NCI-H82 treated with DMSO at 0.1 percent for 48 hours (cell line): ENCODE results near the gene POPDC2.
A peak's percentile ranks its signal among the peaks of the same experiment; 100 is the strongest.

Experiments used
- DNase-seq: peaks from one replicate; lab custom pipeline; 2025; ENCODE audit not compliant: unreplicated experiment; lab: John Stamatoyannopoulos, UW

Gene POPDC2

DNA sequence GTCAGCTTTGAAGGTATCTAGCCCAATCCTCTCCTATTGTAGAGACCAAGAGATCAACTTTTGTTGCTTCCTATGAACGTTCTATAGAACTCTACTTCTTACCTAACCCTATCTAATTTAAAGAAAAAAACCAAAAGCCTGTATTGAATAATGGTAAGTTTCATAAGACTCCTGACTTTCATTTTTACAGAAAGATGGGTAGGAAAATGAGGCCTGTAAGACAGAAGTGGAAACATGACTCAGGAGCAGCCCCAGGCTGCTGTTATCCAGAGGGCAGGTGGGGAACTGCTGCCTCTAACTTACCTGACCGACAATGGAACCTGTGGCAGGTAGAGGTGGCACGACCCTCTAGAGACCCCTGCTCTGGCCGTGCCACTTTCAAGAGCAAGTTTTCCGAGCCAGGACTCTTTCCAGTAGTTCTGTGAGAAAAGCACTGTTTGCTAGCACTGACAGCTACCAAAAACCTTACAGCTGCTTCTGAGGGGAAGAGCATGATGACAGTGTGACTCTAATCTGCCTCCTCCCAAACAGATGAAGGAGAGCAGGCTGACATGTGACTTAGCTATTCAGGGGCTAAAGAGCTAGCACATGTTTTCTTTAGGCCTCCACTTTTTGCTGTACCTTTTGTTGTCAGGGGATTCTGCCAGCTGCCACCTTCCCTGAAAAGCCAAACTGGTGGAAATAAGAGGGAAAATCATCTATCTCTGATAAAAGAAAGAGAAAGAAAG, 17.5 kb downstream of the POPDC2 start:
- DNase-seq: peak; percentile 37

DNA sequence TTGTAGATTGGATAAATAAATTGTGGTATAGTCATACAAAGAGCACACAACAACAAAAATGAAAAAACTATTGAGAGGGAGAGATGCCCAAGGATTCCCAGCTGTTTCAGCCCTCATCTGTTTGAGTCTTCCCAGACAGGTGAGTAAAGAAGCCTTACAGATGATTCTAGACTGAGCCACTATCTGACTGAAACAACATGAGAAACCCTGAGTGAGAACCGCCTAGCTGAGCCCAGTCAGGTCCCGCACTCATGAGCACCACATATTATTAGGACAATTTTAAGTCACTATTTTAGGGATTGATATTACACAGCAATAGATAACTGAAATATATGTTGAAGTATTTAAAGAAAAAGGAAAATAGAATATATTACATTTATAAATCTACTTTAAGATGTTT, 19.0 kb downstream of the POPDC2 start:
- no peak for DNase-seq

DNA sequence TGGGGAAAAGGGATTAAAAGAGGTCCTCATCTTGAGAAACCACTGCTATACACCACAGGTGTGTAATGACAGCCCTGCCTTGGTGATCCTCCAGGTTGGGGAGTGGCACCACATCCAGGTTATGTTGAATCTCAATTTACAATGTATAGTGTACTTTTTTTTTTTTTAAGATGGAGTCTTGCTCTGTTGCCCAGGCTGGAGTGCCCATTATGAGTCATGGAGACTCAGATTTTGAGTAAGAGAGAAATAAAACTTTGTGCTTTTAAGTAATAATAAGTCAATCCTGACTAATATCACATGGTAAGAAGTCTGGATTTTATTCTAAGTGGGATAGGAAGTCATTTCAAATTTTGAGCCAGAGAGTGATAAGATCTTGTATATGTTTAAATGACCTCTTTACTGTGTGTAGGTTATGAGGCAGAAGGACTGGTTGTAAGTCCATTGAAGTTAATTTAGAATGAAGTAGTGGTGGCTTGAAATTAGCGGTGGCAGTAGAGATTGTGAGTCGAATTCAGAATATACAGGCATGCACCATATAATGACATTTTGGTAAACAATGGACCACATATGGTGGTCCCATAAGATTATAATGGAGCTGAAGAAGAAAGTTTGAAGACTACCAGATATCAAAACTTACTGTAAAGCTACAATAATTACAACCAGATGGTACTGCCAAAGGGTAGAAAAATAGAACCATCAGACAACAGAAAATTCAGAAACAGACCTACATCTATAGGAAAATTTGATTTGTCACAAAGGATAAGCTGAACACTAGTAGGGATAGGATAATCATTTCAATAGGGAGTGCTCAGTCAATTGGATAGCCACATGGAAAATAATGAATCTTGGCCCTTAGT, 20.7 kb downstream of the POPDC2 start:
- no peak for DNase-seq

DNA sequence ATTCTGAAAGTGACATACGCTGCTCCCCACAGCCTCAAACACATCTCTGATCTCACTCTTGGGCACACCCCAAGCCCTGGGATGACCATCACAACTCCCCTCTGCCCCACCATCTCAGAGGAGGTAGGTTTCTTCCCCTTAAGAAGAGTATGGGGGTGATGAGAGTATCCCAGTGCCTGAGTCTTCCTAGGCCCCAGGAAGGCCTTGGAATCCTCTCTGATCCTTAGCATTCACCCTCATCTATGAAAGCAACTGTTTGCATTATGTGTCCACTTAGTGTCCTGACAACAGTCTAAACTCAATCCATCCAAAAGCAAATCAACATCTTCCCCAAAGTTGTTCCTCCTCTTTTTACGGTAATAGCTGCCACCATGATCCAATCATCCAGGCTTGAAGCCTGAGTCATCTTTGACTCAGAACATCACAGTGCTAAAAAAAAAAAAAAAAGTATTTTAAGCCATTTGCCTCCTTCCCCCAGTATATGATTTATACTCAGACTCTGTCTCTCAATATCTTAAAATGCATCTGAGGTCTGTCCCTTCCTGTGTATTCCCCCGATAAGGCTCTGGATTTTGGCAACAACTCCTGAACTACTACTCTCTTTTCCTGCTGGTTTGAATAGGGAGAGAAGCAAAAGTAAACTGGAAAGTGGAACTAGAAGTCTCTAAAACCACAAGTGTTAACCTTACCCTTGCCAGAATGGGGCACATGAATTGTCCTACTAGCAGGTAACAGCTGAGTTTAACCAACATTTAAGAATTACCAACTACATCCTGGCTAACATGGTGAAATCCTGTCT, 22.5 kb downstream of the POPDC2 start:
- DNase-seq: no peak

DNA sequence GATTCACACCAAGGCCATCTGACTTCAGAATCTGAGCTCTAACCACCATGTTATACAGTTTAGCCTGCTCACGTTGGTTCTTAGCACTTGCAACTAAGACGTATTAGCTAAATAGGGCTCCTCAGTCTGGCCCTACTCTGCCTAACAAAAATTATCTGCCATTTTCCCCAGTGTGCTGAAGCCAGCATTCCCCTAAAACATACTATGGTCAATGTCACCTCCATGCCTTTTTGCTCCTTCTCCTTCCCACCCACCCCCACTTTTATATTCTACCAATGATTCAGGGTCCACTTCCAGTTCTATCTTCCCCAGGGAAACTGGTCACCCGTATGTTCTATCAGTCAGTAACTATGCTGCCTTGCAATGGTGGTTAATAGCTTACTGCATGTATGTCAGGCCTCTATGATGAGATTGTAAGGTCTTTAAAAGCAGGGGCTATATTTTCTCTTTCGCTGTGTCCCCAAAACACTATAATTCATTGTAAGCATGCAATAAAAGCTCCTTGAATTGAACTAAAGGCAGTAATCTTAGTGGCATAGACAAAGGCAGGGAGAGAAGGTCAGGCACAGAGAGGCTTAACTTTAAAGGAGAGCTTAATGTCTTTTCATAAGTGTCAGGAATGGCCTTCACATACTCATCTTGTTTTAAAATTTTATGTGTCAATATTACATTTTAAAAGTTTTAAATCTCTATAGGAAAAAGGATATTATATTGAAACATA, 23.3 kb downstream of the POPDC2 start:
- DNase-seq: no peak

DNA sequence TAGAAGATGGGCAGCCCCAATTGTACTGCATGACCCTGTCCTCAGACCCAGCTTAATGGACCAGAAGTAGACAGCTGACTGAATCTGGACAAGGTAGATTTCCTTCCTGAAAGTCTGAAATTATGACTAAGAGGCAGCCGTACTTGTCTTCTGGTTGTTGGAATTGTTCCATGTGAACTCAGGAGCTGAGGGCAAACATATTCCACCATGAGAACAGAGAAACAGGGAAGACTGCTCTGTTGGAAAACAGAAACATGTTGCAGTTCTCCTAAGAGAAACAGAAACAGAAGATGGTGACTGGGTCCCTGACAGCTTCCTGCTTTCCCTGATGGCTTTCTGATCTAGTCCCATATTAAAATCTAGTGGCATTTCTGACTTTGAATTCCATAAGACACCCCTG, 24.1 kb downstream of the POPDC2 start:
- no peak for DNase-seq

DNA sequence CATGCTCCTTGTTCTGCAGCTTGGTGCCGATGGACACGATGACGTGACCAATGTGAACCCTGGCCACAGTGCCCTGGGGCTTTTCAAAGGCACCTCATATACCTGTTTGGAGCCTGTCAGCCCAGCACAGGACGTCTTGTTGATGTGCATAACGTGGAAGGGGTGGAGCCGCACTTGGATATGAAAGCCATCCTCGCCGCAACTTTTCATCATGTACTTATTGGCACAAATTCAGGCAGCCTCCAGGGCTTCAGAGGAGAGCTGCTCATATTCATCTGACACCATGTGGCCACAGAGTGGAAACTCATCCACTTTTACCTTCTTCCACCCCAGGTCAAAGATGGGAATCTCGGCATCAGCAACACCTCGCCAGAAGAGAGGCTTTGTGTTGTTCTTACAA, 24.7 kb downstream of the POPDC2 start:
- DNase-seq: no peak

DNA sequence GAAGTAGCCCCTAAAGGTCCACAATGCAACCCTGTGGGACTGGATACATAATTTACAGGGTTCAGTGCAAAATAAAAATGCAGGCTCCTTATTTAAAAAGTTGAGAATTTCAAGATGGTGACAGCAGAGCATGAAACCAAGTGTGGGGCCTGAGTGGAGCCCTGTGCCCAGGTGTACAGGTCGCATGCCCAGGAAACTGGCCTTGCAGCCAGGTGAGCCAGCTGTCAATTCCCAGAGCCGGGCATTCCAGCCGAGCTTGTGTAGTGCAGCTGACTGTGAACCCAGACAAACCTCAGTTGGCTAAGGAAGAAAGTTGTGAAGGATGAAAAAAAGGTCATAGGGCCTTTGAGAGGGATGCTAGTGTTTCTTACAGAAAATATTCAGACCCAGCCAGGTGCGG, 27.6 kb downstream of the POPDC2 start:
- no peak for DNase-seq

DNA sequence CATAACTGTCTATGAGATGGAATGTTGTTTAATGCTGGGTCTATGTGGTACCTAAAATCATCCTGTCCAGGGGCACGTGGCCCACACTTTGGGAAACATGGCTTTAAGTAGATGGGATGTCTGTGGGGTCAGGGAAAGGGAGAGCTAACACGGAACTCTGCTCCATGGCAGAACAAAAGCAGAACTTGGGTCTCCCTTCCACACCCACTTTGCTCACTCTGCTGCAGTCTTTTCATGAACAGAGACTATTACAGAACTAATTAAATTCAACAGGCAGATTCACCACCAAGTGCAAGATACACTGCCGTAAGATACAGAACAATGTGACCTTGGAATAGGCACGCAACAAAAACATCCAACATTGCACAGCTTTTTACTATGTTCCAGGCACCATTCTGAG, 28.2 kb downstream of the POPDC2 start:
- DNase-seq: no peak

DNA sequence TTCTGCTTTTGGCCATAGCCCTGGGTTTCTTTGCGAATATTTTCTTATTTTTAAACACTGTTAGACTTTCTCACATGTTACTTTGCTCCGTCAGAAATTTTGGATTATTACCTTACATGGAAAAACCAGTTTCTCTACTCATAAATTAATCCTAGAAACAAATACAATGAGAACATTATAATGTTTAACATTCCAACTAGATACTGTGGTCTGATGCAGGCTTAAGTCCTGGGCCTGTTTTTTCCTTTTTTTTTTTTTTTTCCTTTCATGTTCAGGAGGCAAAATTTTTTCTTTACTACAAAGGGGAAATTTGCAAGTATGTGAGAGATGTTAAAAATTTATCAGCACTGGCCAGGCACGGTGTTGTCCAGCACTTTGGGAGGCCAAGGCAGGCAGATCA, 28.9 kb downstream of the POPDC2 start:
- no peak for DNase-seq

DNA sequence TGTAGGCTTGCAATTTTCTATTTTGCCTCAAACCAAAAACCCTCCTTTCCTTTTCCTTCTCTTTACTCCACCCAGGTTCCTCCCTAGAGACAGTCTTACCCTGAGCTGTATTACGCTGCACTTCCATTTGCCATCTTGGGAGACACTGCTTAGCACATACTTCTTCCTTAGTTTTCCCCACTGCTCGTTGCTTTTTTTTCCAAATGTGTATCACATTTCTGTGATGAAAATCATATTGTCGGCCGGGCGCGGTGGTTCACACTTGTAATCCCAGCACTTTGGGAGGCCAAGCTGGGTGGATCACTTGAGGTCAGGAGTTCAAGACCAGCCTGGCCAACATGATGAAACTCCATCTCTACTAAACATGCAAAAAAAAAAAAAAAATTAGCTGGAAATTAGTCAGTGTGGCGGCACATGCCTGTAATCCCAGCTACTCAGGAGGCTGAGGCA, 29.5 kb downstream of the POPDC2 start:
- no peak for DNase-seq

DNA sequence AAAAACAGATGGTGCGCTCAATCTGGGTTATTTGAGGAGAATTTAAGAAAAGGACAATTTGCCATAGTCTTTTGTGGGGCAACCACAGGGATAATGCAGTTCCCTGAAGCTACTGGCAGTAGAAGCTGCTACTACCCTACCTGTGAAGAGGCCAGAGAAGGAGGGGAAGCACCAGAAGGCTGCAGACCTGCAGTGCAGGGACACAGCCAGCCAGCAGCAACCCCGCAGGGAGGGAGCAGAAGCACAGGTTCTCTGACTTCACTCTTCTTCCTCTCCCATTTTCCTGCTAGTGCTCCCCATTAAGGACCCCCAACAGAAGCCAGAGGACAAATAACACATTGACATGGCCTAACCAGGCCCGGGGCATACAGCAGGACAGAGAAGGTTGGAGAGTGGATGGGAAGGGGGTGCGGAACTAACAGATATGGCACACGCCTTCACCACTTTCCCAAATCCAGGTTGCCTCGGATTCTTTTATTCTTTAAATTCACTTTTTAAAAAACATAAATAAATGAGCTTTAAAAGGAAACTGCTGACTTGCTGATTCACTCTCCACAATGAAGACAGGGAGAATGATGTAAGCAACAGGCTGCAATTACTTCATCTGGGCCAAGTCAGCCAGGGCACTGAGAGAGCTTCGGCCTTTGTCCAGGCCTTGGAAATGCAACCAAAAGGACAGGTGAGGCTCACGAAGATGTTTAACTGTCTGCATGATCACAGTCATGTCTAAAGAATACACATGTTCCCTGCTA, 30.1 kb downstream of the POPDC2 start:
- DNase-seq: no peak

DNA sequence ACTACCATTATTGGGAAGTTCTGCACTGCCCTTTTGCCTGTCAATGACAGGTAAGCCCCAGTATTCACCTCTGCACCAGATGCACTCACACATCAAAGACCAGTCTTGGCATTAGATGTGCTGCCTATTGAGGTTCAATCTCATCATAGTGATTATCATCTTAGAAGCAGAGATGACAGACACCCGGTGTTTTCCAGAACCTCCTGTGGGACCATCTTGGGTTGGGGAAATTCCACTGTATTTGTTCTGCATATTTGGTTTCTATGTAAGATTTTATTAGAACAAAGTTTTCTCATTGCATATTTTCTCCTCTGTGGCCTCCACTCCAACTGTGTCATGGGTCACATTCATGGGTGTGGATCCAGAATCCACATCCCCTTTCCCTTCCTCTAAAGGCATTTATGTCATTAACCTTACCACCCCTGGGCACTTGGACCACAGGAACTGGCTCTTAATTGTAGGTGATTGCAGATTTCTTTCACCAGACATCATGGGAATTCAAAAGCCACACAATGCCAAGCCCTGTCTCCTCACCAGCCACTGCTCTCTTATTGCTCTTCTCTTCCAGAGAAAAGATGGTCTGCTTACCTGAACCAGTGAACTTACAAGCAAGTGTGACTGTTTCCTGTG, 31.5 kb downstream of the POPDC2 start:
- DNase-seq: no peak

DNA sequence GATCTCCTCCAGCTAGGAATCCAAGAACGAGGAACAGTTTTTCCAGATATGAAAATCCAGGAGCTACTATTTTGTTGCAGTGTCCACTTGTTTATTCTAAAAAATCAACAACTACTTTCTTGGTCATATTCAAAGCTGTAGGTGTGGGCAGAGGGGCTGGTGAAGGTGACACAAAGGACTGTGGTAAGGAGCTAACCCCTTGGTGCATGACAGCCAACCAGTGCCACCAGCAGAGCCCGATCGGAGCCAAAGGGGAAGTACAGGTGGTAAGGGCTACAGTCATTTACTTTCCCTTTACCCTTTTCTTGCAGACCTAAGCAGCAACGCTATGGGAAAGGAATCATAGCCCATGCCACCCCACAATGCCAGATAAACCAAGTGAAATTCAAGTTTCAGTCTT, 32.0 kb downstream of the POPDC2 start:
- DNase-seq: no peak

DNA sequence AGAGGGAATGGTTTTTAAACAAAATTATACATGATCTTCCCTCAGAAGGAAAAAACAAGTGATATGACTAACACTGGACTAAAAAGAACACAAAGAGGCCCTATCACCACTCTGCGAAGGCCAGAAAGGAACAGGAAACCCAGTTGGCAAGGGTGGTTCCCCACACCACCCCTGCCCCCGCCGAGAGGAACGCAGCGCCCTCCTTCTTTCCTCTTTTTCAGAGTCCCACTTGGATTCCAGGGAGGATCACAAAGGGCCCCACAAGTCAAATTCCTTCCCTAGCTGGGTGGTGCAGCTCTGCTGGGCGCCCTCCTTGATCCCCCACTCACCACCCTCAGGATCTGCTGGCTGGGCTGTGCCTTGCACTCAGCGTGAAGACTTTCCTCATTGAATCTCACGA, 32.9 kb downstream of the POPDC2 start:
- DNase-seq: no peak

DNA sequence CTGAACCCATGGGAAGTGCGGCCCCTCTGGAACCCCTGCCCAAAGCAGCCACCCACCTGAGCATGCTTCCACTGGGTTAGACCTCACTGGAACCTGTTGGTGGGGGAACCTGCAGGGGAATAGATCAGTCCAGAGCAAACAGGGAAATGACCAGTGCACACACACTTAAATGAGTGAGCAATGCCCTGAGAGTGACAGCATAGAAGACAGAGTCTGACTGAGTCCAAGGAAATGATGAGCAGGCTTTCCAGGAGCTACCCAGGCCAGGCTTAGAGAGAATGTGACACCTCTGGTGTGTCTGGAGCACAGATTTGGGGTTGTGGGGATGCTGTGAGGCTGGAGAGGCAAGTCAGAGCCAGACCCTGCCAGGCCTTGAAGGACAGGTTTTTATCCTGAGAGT, 34.2 kb downstream of the POPDC2 start:
- DNase-seq: no peak

DNA sequence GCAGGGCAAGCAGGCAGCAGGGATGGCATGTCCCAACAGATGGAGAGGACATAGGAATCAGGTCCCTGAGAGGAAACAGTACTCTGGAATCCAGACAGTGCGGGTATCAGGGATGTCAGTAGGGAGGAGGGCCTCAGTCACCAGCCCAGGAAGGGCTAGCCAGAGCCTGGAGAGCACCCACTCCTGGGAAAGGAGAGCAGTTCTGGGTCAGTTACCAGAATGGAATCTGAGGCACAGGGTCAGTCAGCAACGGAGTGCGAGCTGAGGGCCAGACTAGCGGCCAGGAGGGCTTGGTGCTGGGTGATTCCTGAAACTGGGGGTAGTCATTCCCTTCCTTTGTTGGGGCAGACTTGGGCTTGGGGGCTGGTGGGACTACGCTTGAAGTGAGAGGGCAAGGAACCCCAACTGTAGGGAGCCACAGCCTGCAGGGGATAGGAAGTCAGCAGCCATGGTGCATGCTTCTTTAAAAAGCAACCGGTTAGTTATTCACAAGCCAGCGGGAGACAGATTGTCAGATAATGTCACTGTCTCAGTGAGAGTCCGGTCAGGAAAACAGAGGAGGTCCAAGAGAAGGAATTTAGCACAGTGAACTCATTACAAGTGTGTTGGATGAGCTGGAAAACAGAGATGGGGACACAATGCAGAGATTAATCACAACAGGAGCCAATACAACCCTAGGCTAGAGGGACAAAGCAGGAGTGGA, 34.8 kb downstream of the POPDC2 start:
- no peak for DNase-seq

DNA sequence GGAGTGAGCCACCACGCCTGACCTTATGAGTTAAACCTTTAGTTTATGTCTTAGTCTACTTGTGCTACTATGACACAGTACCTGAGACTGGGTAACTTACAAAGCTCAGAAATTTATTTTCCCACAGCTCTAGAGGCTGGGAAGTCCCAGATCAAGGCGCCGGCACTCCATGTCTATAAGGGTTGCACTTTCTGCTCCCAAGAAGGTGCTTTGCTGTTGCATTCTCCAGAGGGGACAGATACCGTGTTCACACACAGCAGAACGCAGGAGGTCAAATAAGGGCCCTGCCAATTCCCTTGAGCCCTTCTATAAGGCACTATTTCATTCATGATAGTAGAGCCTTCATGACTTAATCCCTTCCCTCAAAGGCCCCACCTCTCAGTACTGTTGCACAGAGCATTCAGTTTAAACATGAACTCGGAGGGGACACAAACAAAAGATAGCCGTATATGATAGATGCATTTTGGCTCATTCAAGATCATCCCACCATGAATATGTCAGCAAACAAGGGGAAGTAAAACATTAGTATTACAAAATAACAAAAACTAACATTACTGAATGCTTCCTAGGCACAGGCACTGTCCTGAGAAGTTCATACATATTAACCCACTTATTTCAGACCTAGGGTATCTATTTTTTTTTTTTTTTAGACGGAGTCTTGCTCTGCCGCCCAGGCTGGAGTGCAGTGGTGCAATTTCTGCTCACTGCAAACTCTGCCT, 36.2 kb downstream of the POPDC2 start:
- no peak for DNase-seq

DNA sequence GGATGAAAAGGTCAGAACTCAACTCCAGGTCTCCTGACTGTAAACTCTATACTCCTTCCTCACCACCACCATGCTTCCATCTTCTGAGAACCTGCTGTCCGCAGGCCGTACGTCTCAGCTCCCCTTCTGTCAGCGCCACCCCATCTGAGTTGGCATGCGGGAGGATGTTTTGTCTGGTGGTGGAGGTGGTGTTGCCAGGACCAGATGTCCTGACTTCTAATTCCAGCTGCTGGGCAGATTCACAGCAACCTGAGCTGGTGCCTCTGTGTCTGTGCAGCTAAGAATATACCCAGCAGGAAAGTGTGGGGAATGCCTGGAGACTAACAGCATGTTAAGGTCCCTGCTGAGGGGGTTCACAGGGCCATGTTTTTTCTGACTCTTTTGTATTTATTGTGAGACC, 39.5 kb downstream of the POPDC2 start:
- no peak for DNase-seq
